ENCODE data around the gene CLUH. TPM values are rescaled to one million over a fixed set of nuclear protein-coding genes. Genes with fewer than 3 reads are reported as not detected.

Gene CLUH
- total and polyA plus RNA-seq, 7 donors = 20.4 to 119 (median 32.1) TPM

GRCh38 chr17:2695961-2696760 is 15.4 kb downstream of the CLUH start:
- Histone ChIP-seq H3K4me3 (no peak overlapping the region), H3K4me1 (no peaks in the 10 kb centered on the region), H3K27me3 (no peaks in the 10 kb centered on the region), H3K9me3 (no peaks in the 10 kb centered on the region), H3K36me3 (peaks cover 63 to 100% (median 82%) of the 10 kb centered on the region in 4 donors), H3K27ac (no peak overlapping the region)
- DNase-seq = peak; percentile 68
- intact Hi-C loops (cut with DNase I) = no loop called here
- WGBS, 2 donors = 88 to 92% methylated on average over 36 of the region's 36 CpGs
- no peak for TF ChIP-seq EP300 (IDR thresholded peaks at IDR 0.05)
- no peak for TF ChIP-seq POLR2AphosphoS5 (IDR thresholded peaks at IDR 0.05)
- no peak for TF ChIP-seq POLR2A (IDR thresholded peaks at IDR 0.05)
- no peak for TF ChIP-seq CTCF (IDR thresholded peaks at IDR 0.05)

- WGBS, 2 donors = 92 to 96% methylated on average over 28 of the region's 28 CpGs
- Histone ChIP-seq H3K9me3 (no peaks in the 10 kb centered on the region), H3K36me3 (peaks cover 58 to 100% (median 78%) of the 10 kb centered on the region in 4 donors), H3K27ac (no peak overlapping the region), H3K27me3 (no peaks in the 10 kb centered on the region), H3K4me1 (no peaks in the 10 kb centered on the region), H3K4me3 (no peak overlapping the region)
- intact Hi-C loops (cut with DNase I) = no loop called here
- TF ChIP-seq POLR2A (IDR thresholded peaks at IDR 0.05) (no peak), CTCF (IDR thresholded peaks at IDR 0.05) (no peak), POLR2AphosphoS5 (IDR thresholded peaks at IDR 0.05) (no peak), EP300 (IDR thresholded peaks at IDR 0.05) (no peak)
- DNase-seq = peak; percentile 48
These were observed 16.2 kb downstream of the CLUH start for GRCh38 chr17:2695243-2695960.

DNA sequence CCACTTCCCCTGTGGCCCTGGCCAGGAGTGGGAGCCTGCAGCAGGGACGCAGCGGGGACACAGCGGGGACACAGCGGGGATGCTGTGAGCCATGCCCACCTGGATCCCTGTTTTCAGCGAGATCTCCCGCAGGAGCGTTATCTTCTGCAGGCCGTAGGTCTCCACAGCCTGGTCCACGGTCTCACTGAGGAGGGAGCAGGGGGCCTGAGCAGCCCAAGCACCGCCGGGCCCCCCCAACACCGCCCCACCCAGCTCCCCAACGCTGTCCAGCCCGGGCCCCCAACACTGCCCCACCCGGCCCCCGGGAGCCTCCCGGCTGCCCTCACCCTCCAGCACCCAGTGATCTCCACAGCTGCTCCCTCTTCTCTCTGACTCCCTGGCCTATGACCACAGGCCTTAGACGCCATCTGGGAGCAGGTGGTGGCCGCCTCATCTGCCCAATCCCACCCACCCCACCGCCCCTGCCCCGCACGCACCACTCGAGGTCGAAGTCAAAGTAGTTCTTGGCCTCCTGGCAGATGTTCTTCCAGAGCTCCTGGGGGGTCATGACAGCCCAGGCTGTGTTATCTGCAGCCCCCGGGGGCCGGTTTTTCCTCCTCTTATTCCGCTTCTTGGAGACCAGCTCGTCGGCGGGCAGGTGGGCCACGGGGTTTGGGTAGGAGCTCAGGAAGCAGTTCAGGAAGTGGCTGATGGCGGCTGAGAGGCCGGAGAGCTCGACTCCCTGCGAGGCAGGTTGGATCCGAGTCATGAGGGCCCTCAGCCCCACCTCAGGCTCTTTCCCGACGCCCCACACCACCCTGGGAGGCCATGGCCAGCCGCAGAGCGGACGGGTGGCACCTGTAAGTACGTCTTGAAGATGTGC is 17.0 kb downstream of the CLUH start:
- no peak for TF ChIP-seq POLR2A (IDR thresholded peaks at IDR 0.05)
- no peak for TF ChIP-seq POLR2AphosphoS5 (IDR thresholded peaks at IDR 0.05)
- no peak for TF ChIP-seq CTCF (IDR thresholded peaks at IDR 0.05)
- TF ChIP-seq EP300 (IDR thresholded peaks at IDR 0.05) = no peak
- WGBS, 2 donors = 93 to 94% methylated on average over 42 of the region's 42 CpGs
- Histone ChIP-seq H3K4me1 (peaks cover 0 to 3% (median under 1%) of the 10 kb centered on the region in 4 donors), H3K4me3 (no peak overlapping the region), H3K9me3 (no peaks in the 10 kb centered on the region), H3K27ac (no peak overlapping the region), H3K27me3 (no peaks in the 10 kb centered on the region), H3K36me3 (peaks cover 51 to 100% (median 72%) of the 10 kb centered on the region in 4 donors)
- peak; percentile 61 for DNase-seq
- intact Hi-C loops (cut with DNase I) = no loop called here

- Histone ChIP-seq H3K4me1 (peaks cover 0 to 11% (median 9%) of the 10 kb centered on the region in 4 donors), H3K4me3 (no peak overlapping the region), H3K9me3 (no peaks in the 10 kb centered on the region), H3K27me3 (no peaks in the 10 kb centered on the region), H3K36me3 (peaks cover 51 to 95% (median 71%) of the 10 kb centered on the region in 4 donors), H3K27ac (no peak overlapping the region)
- 84 to 89% methylated on average over 37 of the region's 37 CpGs for WGBS, 2 donors
- intact Hi-C loops (cut with DNase I) = no loop called here
- no peak for TF ChIP-seq POLR2AphosphoS5 (IDR thresholded peaks at IDR 0.05)
- no peak for TF ChIP-seq POLR2A (IDR thresholded peaks at IDR 0.05)
- TF ChIP-seq CTCF (IDR thresholded peaks at IDR 0.05) = no peak
- no peak for TF ChIP-seq EP300 (IDR thresholded peaks at IDR 0.05)
- DNase-seq = peak; percentile 60
These were observed 17.8 kb downstream of the CLUH start for GRCh38 chr17:2693561-2694380.

Measured in sigmoid colon (tissue), 7 donors.